Right lobe of liver (tissue), 4 donors: ENCODE results near the gene TSNAX.

Experiments
- CTCF ChIP-seq, 4 donors: fragments of 200-600 bp in 3 of 4; fragments of 450-650 bp in 1 of 4; IDR thresholded peaks; one replicate each; pipeline versions ENCODE4 v1.5.1 to v1.8.0; 2016 to 2022; ENCODE audit warnings: antibody characterized with exemption in 4 of 4, mild to moderate bottlenecking in 2 of 4
- POLR2A ChIP-seq: fragments of 450-650 bp; IDR thresholded peaks from one replicate; pipeline ENCODE4 v1.6.1; 2017; ENCODE audit warnings: antibody characterized with exemption, mild to moderate bottlenecking
- donor health status: DM: no; HTN: no; CAD: no.
- donor health status: DM: no; HTN: no; CAD: no.
- donor health status: DM: no; HTN: yes; CAD: no.

- no peak for TF ChIP-seq CTCF (IDR thresholded peaks at IDR 0.05)
- no peak for TF ChIP-seq POLR2A
Observed at GRCh38 chr1:231527586-231528171, 790 bp upstream of the TSNAX start.
